Trophoblast cell (in vitro differentiated cells and primary cell): ENCODE data around the gene MED12.
A peak's percentile ranks its signal among the peaks of the same experiment; 100 is the strongest.

ENCODE experiments used
- DNase-seq, 2 donors: peaks; one replicate each; pipeline ENCODE4 v3.0.0-alpha.2; 2016
- H2AFZ ChIP-seq: 2 replicates; pipeline ENCODE4 v1.6.1; 2013; ENCODE audit warnings: low read length, moderate library complexity, mild to moderate bottlenecking; ENCODE audit not compliant: insufficient read depth, poor library complexity
- H2AK5ac ChIP-seq: 2 replicates; pipeline ENCODE4 v1.6.1; 2013; ENCODE audit warnings: mild to moderate bottlenecking, low read length
- H2BK120ac ChIP-seq: 2 replicates; pipeline ENCODE4 v1.6.1; 2013; ENCODE audit warnings: low read length, mild to moderate bottlenecking, moderate library complexity; ENCODE audit not compliant: insufficient read depth, poor library complexity
- H2BK12ac ChIP-seq: 2 replicates; pipeline ENCODE4 v1.6.1; 2013; ENCODE audit warnings: mild to moderate bottlenecking, low read length, moderate library complexity
- H2BK5ac ChIP-seq: 2 replicates; pipeline ENCODE4 v1.6.1; 2013; ENCODE audit warnings: low read length, low read depth, moderate library complexity, mild to moderate bottlenecking; ENCODE audit not compliant: poor library complexity
- H3K14ac ChIP-seq: 2 replicates; pipeline ENCODE4 v1.6.1; 2013; ENCODE audit warnings: mild to moderate bottlenecking, low read length
- H3K18ac ChIP-seq: 2 replicates; pipeline ENCODE4 v1.6.1; 2013; ENCODE audit warnings: mild to moderate bottlenecking, low read length
- H3K23ac ChIP-seq: 2 replicates; pipeline ENCODE4 v1.6.1; 2013; ENCODE audit warnings: low read length
- H3K27ac ChIP-seq: 2 replicates; pipeline ENCODE4 v1.5.1; 2013; ENCODE audit warnings: low read depth, mild to moderate bottlenecking, inconsistent platforms, low read length, moderate library complexity
- H3K27me3 ChIP-seq: 2 replicates; pipeline ENCODE4 v1.6.1; 2013; ENCODE audit warnings: inconsistent platforms, mild to moderate bottlenecking, low read length, moderate library complexity; ENCODE audit not compliant: insufficient read depth
- H3K36me3 ChIP-seq, 2 experiments: 1 replicate in 1 of 2; 2 replicates in 1 of 2; pipeline ENCODE4 v1.6.1; 2013; ENCODE audit warnings: low read length in 2 of 2, mild to moderate bottlenecking in 2 of 2, moderate library complexity in 1 of 2; ENCODE audit not compliant: insufficient read depth in 2 of 2, control insufficient read depth in 1 of 2
- H3K4ac ChIP-seq: 2 replicates; pipeline ENCODE4 v1.6.1; 2013; ENCODE audit warnings: low read depth, mild to moderate bottlenecking, low read length, moderate library complexity
- H3K4me1 ChIP-seq, 2 experiments: 1 replicate in 1 of 2; 2 replicates in 1 of 2; pipeline ENCODE4 v1.6.1; 2013; ENCODE audit warnings: low read length in 2 of 2, mild to moderate bottlenecking in 2 of 2, moderate library complexity in 1 of 2; ENCODE audit not compliant: insufficient read depth in 2 of 2, control insufficient read depth in 1 of 2
- H3K4me2 ChIP-seq: 2 replicates; pipeline ENCODE4 v1.6.1; 2013; ENCODE audit warnings: inconsistent platforms, mild to moderate bottlenecking, low read length, moderate library complexity
- H3K4me3 ChIP-seq: 2 replicates; pipeline ENCODE4 v1.5.1; 2013; ENCODE audit warnings: mild to moderate bottlenecking, low read depth, low read length, inconsistent platforms
- H3K79me1 ChIP-seq: one replicate; pipeline ENCODE4 v1.6.1; 2013; ENCODE audit warnings: low read length
- H3K79me2 ChIP-seq: 2 replicates; pipeline ENCODE4 v1.6.1; 2013; ENCODE audit warnings: low read length, mild to moderate bottlenecking; ENCODE audit not compliant: control insufficient read depth, insufficient read depth, poor library complexity
- H3K9ac ChIP-seq: 2 replicates; pipeline ENCODE4 v1.6.1; 2013; ENCODE audit warnings: mild to moderate bottlenecking, low read length
- H3K9me3 ChIP-seq: 2 replicates; pipeline ENCODE4 v1.6.1; 2013; ENCODE audit warnings: low read depth, mild to moderate bottlenecking, control low read depth, inconsistent platforms, low read length; ENCODE audit not compliant: insufficient read depth
- H4K12ac ChIP-seq: 2 replicates; pipeline ENCODE4 v1.6.1; 2013; ENCODE audit warnings: low read depth, mild to moderate bottlenecking, low read length, moderate library complexity
- H4K8ac ChIP-seq: 2 replicates; pipeline ENCODE4 v1.6.1; 2013; ENCODE audit warnings: low read depth, mild to moderate bottlenecking, low read length, moderate library complexity
- H4K91ac ChIP-seq: one replicate; pipeline ENCODE4 v1.6.1; 2013; ENCODE audit warnings: low read depth, mild to moderate bottlenecking, low read length, moderate library complexity
- WGBS: extraction: QIAGEN DNeasy Blood & Tissue Kit; methylation state at CpG from one replicate; pipeline ENCODE4 v1.1.7; 2013; ENCODE audit warnings: missing lambda C conversion rate; ENCODE audit not compliant: insufficient read length, insufficient coverage; ENCODE audit errors: extremely low coverage; 5-methylcytosine and 5-hydroxymethylcytosine counted together

The MED12 gene

GRCh38 chrX:71117358-71117757 is 1.0 kb upstream of the MED12 start:
- Histone ChIP-seq H3K79me1 (peaks cover 5% of the 10 kb centered on the region), H3K36me3 (peaks cover 13 to 24% of the 10 kb centered on the region in 2 experiments), H3K4me1 (peaks cover 2 to 12% of the 10 kb centered on the region in 2 experiments), H2BK5ac (no peak overlapping the region), H3K27me3 (no peaks in the 10 kb centered on the region), H3K79me2 (peaks cover 3% of the 10 kb centered on the region), H3K4me3 (no peak overlapping the region), H4K8ac (no peak overlapping the region), H3K23ac (no peak overlapping the region), H3K4me2 (no peak overlapping the region), H4K12ac (no peak overlapping the region), H4K91ac (peak overlapping the region; percentile 24), H3K9me3 (no peaks in the 10 kb centered on the region), H3K14ac (no peak overlapping the region), H2BK120ac (no peak overlapping the region), H3K9ac (peak overlapping the region; percentile 18), H2AFZ (no peak overlapping the region), H2AK5ac (no peak overlapping the region), H3K4ac (no peak overlapping the region), H3K27ac (no peak overlapping the region), H3K18ac (no peak overlapping the region), H2BK12ac (no peak overlapping the region)
- WGBS, result no CpG with 5 or more reads among the region's 10 CpGs
- no peak for DNase-seq

GRCh38 chrX:71118985-71119535 is 664 bp downstream of the MED12 start:
- no CpG with 5 or more reads among the region's 17 CpGs for WGBS
- H3K4me2 ChIP-seq, result peak overlapping the region; percentile 64
- peaks cover 3% of the 10 kb centered on the region for H3K79me2 ChIP-seq
- peak overlapping the region; percentile 62 for H2BK120ac ChIP-seq
- no peak for DNase-seq
- peaks cover 2 to 12% of the 10 kb centered on the region in 2 experiments for H3K4me1 ChIP-seq
- no peak overlapping the region for H2AFZ ChIP-seq
- H3K4ac ChIP-seq, result peak overlapping the region; percentile 64
- H3K4me3 ChIP-seq, result peak overlapping the region; percentile 81
- H3K79me1 ChIP-seq, result peaks cover 5% of the 10 kb centered on the region
- H3K23ac ChIP-seq, result no peak overlapping the region
- no peaks in the 10 kb centered on the region for H3K27me3 ChIP-seq
- H3K27ac ChIP-seq, result no peak overlapping the region
- H3K14ac ChIP-seq, result no peak overlapping the region
- no peak overlapping the region for H4K8ac ChIP-seq
- peaks cover 21 to 39% of the 10 kb centered on the region in 2 experiments for H3K36me3 ChIP-seq
- H4K91ac ChIP-seq, result peak overlapping the region; percentile 96
- peak overlapping the region; percentile 53 for H2BK5ac ChIP-seq
- no peak overlapping the region for H4K12ac ChIP-seq
- no peak overlapping the region for H2BK12ac ChIP-seq
- no peaks in the 10 kb centered on the region for H3K9me3 ChIP-seq
- H3K9ac ChIP-seq, result no peak overlapping the region
- peak overlapping the region; percentile 84 for H3K18ac ChIP-seq
- peak overlapping the region; percentile 83 for H2AK5ac ChIP-seq

GRCh38 chrX:71128166-71128833 is 9.9 kb downstream of the MED12 start:
- peaks cover 2% of the 10 kb centered on the region for H3K79me2 ChIP-seq
- no peak overlapping the region for H3K4me2 ChIP-seq
- peak overlapping the region; percentile 70 for H3K27ac ChIP-seq
- H4K12ac ChIP-seq, result no peak overlapping the region
- no peak overlapping the region for H2BK12ac ChIP-seq
- H3K4me3 ChIP-seq, result no peak overlapping the region
- H2AFZ ChIP-seq, result no peak overlapping the region
- H3K14ac ChIP-seq, result no peak overlapping the region
- DNase-seq, result peak in 1 of 2 donors; percentile 29
- peak overlapping the region; percentile 43 for H4K91ac ChIP-seq
- H4K8ac ChIP-seq, result no peak overlapping the region
- H2BK120ac ChIP-seq, result no peak overlapping the region
- peaks cover 2% of the 10 kb centered on the region for H3K79me1 ChIP-seq
- WGBS, result no CpG with 5 or more reads among the region's 12 CpGs
- H3K9me3 ChIP-seq, result no peaks in the 10 kb centered on the region
- no peak overlapping the region for H2AK5ac ChIP-seq
- no peak overlapping the region for H3K18ac ChIP-seq
- peaks cover 18 to 20% of the 10 kb centered on the region in 2 experiments for H3K4me1 ChIP-seq
- H3K4ac ChIP-seq, result no peak overlapping the region
- H3K27me3 ChIP-seq, result no peaks in the 10 kb centered on the region
- H3K23ac ChIP-seq, result no peak overlapping the region
- no peak overlapping the region for H2BK5ac ChIP-seq
- no peak overlapping the region for H3K9ac ChIP-seq
- H3K36me3 ChIP-seq, result peaks cover 65 to 90% of the 10 kb centered on the region in 2 experiments

GRCh38 chrX:71128915-71129765 is 10.7 kb downstream of the MED12 start:
- Histone ChIP-seq H2BK12ac (peak overlapping the region; percentile 62), H2AK5ac (no peak overlapping the region), H2AFZ (no peak overlapping the region), H4K12ac (peak overlapping the region; percentile 39), H3K9me3 (no peaks in the 10 kb centered on the region), H3K4me2 (peak overlapping the region; percentile 23), H3K79me2 (peaks cover 2% of the 10 kb centered on the region), H3K36me3 (peaks cover 62 to 88% of the 10 kb centered on the region in 2 experiments), H2BK5ac (no peak overlapping the region), H3K79me1 (peaks cover 2% of the 10 kb centered on the region), H3K9ac (no peak overlapping the region), H3K27ac (peak overlapping the region; percentile 70), H4K8ac (peak overlapping the region; percentile 20), H3K18ac (no peak overlapping the region), H2BK120ac (no peak overlapping the region), H3K4ac (no peak overlapping the region), H3K4me3 (no peak overlapping the region), H4K91ac (peak overlapping the region; percentile 43), H3K23ac (no peak overlapping the region), H3K27me3 (no peaks in the 10 kb centered on the region), H3K4me1 (peaks cover 18 to 20% of the 10 kb centered on the region in 2 experiments), H3K14ac (no peak overlapping the region)
- no CpG with 5 or more reads among the region's 18 CpGs for WGBS
- peak; percentile 50 to 70 for DNase-seq
